ENCODE results near the gene KCNJ2.

GRCh38 chr17:70158180-70158579, 11.2 kb upstream of the KCNJ2 start:
- TF ChIP-seq CTCF (optimal IDR thresholded peaks at IDR 0.05 in 1 of 3, IDR thresholded peaks at IDR 0.05 in 1 of 3, conservative IDR thresholded peaks at IDR 0.05 in 1 of 3; ENCODE audit: extremely low read depth in 1 of 3, insufficient read depth in 2 of 3, low read length in 3 of 3) = no peak
- TF ChIP-seq EZH2 (IDR thresholded peaks at IDR 0.05; ENCODE audit: low read length) = no peak
